ENCODE measurements around the gene NPIPB9.
A peak's percentile ranks its signal among the peaks of the same experiment; 100 is the strongest.

NPIPB9 gene

DNA sequence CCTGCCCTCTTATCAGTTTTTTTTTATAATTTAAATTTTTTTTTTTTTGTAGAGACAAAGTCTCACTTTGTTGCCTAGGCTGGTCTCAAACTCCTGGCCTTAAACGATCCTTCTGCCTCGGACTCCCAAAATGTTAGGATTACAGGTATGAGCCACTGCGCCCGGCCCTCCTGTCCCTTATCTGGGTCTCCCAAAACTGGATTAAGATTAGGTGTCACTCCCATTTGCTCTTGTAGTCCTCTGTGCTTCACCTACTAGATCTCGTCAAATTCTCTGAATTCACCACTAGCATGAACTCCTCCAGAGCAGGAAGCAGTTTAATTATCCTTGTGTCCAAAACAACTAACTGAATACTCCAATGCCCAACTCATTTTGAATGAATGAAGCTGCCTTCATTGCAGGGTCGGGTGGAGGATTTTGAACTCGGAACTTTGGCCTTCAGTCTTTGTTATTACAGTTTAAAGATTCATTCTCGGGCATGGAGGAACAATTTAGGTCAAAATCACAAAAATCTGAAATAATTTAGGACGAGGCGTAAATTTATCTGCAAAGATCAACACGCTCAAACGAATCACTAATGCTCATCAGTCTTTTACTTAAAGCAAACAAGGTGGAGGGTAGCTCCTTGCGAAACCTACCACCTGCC lies 70.4 kb downstream of the NPIPB9 start:
- H3K9me3 ChIP-seq (ENCODE audit: severe bottlenecking) = no peaks in the 10 kb centered on the region
- peaks cover 36% of the 10 kb centered on the region for H3K36me3 ChIP-seq (ENCODE audit: low read depth)
- TF ChIP-seq CTCF (IDR thresholded peaks at IDR 0.05; ENCODE audit: poor library complexity, severe bottlenecking) = no peak
- peak overlapping the region; percentile 98 for H3K27ac ChIP-seq (ENCODE audit: poor library complexity, severe bottlenecking)
- H3K27me3 ChIP-seq (ENCODE audit: insufficient read depth, poor library complexity, severe bottlenecking) = no peaks in the 10 kb centered on the region
- ATAC-seq (ENCODE audit: low read depth) (no peak), DNase-seq (ENCODE audit: low spot score) (no peak)
- peak overlapping the region; percentile 89 for H3K4me3 ChIP-seq (ENCODE audit: severe bottlenecking)
- peaks cover 13% of the 10 kb centered on the region for H3K4me1 ChIP-seq (ENCODE audit: insufficient read depth, poor library complexity, severe bottlenecking)
